ENCODE measurements around the gene UFC1.

The UFC1 gene

DNA sequence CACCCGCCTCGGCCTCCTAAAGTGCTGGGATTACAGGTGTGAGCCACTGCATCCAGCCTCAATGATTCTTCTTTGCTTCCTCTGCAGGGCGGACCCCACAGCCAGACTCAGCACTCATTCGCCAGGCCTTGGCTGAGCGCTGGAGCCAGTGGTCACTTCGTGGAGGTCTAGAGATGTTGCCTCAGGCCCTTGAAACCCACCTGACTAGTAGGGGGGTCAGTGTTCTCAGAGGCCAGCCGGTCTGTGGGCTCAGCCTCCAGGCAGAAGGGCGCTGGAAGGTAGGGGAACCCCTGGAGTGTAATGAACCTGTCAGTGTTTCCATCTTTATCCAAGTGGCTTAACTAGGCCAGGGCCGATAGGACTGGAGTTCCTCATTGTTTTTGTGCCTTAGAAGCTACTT, 15.1 kb downstream of the UFC1 start:
- DNase-seq (ENCODE audit: low read depth, low spot score), result no peak

- no peak for DNase-seq (ENCODE audit: low read depth, low spot score)
These were observed 17.4 kb downstream of the UFC1 start for GRCh38 chr1:161171191-161171590.

GRCh38 chr1:161171696-161172095, 17.9 kb downstream of the UFC1 start:
- no peak for DNase-seq (ENCODE audit: low read depth, low spot score)

DNA sequence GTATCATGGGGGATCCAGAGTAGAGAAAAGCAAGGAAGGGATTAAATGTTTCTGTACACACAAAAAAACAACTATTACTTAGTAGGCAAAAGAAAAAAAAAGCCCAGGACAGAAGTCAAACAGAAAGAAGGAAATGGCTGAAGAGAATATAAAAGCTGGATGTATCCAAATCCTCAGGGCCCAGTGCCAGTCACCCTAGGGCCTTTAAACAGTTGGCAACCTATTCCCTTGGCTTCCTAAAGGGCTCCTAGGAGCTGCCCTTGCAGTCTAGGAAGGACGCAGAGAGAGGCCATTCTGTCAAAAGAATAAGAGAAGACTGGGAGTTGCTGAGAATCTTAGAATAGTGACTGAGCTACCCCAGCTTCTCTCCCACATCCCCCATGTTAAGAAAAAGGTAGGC, 18.6 kb downstream of the UFC1 start:
- no peak for DNase-seq (ENCODE audit: low read depth, low spot score)

DNA sequence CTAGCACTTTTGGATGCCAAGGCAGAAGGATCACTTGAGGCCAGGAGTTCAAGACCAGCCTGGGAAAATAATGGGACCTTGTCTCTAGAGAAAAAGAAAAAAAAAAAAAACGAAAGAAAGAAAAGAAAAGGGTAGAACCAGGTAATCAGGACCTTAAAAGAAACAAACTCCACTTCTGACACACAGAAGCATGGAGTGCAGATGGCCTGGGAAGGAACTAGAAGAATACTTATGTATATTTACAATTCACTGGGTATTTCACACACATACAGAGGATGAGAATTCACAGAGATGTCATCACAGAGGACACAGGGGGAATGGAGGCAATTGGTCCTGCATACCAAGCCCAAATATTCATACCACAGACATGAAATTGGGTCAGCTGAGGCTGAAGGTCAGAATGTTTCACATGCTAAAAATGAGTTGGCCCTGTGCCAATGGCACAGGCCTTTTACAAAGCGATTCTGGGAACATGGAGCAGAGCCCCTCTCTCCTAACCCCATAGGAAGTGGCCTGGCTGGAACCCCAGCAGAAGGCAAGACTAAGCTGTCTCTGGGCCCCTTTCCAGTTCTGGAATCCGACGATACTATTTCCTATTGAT, 19.1 kb downstream of the UFC1 start:
- DNase-seq (ENCODE audit: low read depth, low spot score), result no peak

DNA sequence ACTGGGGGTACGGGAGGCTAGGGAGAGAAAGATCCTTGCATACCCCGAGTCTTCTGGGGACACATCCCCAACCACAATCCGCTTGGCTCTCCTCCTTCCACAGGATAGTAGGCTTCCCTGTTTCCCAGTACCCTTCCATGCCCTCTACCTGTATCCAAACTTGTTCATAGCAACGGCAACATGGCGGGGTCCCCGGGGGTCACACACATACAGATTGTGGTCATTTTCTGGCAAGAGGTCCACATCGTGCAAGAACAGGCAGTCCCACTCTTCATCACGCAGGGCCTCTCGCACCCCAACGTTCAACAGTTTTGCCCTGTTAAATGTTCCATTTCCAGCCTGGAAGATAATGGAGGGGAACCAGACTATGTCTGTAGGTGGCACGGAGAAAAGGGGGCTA, 19.9 kb downstream of the UFC1 start:
- no peak for DNase-seq (ENCODE audit: low read depth, low spot score)

DNA sequence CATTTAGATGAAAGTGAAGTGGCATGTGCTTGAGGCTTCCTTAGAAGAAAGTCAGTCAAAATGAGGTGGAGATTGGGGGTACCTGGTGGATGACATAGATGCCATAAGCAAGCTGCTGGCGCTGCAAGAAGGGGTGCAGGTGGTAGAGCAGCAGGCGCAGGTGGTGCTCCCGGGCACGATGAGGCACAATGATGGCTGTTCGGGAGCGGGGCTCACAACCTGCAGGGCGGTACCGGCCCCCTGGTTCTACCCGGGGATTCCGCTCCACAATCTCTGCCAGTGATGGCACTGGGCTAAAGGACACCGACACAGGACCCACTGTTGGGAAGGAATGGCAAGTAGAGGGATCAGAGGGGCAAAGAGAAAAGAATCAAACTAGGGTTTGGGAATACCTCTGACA, 21.1 kb downstream of the UFC1 start:
- DNase-seq (ENCODE audit: low read depth, low spot score), result no peak

DNA sequence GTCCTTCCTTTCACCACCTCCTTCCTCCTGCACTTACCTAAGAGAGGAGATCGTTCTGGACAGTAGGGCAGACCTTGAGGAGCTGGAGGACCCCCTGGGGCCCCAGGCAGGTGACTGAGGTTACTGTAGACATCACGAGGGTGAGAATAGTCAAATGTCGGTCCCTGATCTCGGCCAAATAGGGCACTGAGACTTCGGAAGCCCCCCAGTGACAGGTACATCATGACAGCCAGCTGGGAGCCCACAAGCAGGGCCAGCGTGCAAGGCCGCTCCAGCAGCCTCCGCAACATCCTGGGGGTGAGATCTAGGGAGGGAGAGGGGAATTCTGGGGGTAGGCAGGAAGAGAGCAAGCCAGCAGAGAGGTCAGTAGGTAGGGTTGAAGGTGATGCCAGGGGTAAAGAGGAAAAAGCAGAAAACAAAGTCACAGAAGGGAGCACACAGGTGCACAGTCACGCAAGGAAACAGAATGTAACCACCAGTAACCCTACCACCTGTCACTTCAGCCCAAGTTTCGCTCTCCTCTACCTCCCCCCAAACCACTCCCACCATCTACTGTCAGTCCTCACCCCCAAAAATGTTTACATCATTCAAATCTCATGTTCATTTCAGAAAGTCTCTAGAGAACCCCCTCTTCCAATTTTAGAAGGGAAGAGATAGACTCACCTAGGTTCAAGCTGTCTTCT, 22.1 kb downstream of the UFC1 start:
- no peak for DNase-seq (ENCODE audit: low read depth, low spot score)

GRCh38 chr1:161176468-161177111, 22.8 kb downstream of the UFC1 start:
- no peak for DNase-seq (ENCODE audit: low read depth, low spot score)

DNA sequence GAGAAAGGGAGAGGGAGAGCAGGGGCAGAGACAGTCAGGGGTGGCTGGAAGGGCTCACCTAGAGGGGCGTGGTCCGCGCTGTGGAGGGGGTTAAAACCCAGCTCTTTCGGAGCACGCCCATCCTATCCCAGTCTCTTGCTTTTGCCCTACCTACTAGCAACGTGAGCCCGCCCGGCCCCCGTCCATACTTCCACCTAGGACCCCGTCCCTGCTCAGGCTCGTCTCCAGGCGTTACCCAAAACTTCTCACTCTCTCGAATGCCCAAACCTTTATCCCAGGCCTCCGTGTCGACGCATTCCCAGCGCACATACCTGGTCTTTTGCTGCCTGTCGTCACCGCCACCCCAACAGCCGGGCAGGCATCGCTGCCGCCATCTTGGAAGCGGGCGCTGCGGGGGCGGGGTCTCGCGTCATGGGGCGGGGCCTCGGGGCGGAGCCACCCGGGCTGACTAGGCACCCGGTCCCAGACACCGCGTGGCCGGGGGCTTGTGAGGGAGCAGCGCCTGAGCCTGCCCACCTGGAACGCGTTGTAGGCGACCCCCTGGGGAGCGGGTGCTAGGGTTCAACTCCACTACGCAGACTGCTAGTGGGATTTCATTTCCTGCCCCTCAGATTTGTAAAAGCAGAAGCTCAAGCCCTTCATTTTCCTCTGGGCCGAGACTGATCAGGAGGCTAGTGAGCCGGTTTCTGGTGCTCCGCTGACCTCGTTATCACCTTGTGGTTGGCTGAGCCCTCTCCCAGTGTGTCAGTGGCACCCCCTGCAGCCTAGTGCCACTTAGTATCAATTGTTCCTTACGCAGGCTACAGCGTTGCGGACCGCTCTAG, 23.5 kb downstream of the UFC1 start, which contains the start of gene B4GALT3:
TSS of gene B4GALT3 (minus strand) at position 396 of the 824 bp plus-strand sequence. CDS start 1,447 bp downstream, outside the sequence.
- DNase-seq (ENCODE audit: low read depth, low spot score), result peak; percentile 94

- no peak for DNase-seq (ENCODE audit: low read depth, low spot score)
These were observed 24.1 kb downstream of the UFC1 start for GRCh38 chr1:161177936-161178244.

- no peak for DNase-seq (ENCODE audit: low read depth, low spot score)
These were observed 25.9 kb downstream of the UFC1 start for GRCh38 chr1:161179698-161180097.

- DNase-seq (ENCODE audit: low read depth, low spot score), result no peak
These were observed 26.9 kb downstream of the UFC1 start for GRCh38 chr1:161180639-161181038.

- DNase-seq (ENCODE audit: low read depth, low spot score), result no peak
These were observed 28.4 kb downstream of the UFC1 start for GRCh38 chr1:161182214-161182613.

- no peak for DNase-seq (ENCODE audit: low read depth, low spot score)
These were observed 31.5 kb downstream of the UFC1 start for GRCh38 chr1:161185282-161185682.

GRCh38 chr1:161185732-161186311, 32.0 kb downstream of the UFC1 start:
- no peak for DNase-seq (ENCODE audit: low read depth, low spot score)

- no peak for DNase-seq (ENCODE audit: low read depth, low spot score)
These were observed 33.5 kb downstream of the UFC1 start for GRCh38 chr1:161187311-161187710.

GRCh38 chr1:161188381-161188780, 34.6 kb downstream of the UFC1 start:
- no peak for DNase-seq (ENCODE audit: low read depth, low spot score)

GRCh38 chr1:161189036-161189435, 35.3 kb downstream of the UFC1 start:
- DNase-seq (ENCODE audit: low read depth, low spot score), result no peak

GRCh38 chr1:161190962-161191521, 37.3 kb downstream of the UFC1 start:
- peak; percentile 60 for DNase-seq (ENCODE audit: low read depth, low spot score)

GRCh38 chr1:161191971-161192370, 38.2 kb downstream of the UFC1 start:
- no peak for DNase-seq (ENCODE audit: low read depth, low spot score)

All from ELF-1 (cell line).